Uterus (tissue), 4 donors: Measurements from ENCODE around the gene PTPRF. TPM values are rescaled to one million over a fixed set of nuclear protein-coding genes. Genes with fewer than 3 reads are reported as not detected.

ENCODE experiments used
- DNase-seq, 2 donors: peaks; one replicate each; pipeline ENCODE4 v3.0.0-alpha.2; 2019 to 2020
- H3K27ac ChIP-seq, 2 donors: fragments of 200-600 bp; sonication (generic); 1 replicate in 1 of 2; 2 replicates in 1 of 2; pipeline ENCODE4 v1.5.1; 2016 to 2018
- H3K27me3 ChIP-seq, 2 donors: fragments of 200-600 bp; sonication (generic); one replicate each; pipeline ENCODE4 v1.5.1; 2018 to 2019; ENCODE audit warnings: control low read depth in 1 of 2
- H3K36me3 ChIP-seq, 2 donors: fragments of 200-600 bp; sonication (generic); one replicate each; pipeline ENCODE4 v1.5.1; 2019; ENCODE audit warnings: control low read depth in 1 of 2
- H3K4me1 ChIP-seq, 2 donors: fragments of 200-600 bp; sonication (generic); one replicate each; pipeline ENCODE4 v1.5.1; 2018 to 2019; ENCODE audit warnings: control low read depth in 1 of 2
- H3K4me3 ChIP-seq, 2 donors: fragments of 200-600 bp; sonication (generic); 1 replicate in 1 of 2; 2 replicates in 1 of 2; pipeline ENCODE4 v1.5.1; 2018 to 2019; ENCODE audit warnings: mild to moderate bottlenecking in 1 of 2
- H3K9me3 ChIP-seq, 2 donors: fragments of 200-600 bp; sonication (generic); one replicate each; pipeline ENCODE4 v1.5.1; 2019; ENCODE audit warnings: control low read depth in 1 of 2
- CTCF ChIP-seq, 4 experiments: fragments of 200-600 bp in 2 of 4; fragments of 450-650 bp in 2 of 4; sonication (generic) in 2 of 4; IDR thresholded peaks; one replicate each; pipeline ENCODE4 v1.5.1; 2016 to 2019; ENCODE audit warnings: antibody characterized with exemption in 4 of 4, mild to moderate bottlenecking in 2 of 4, moderate library complexity in 1 of 4
- POLR2A ChIP-seq, 2 donors: fragments of 450-650 bp; IDR thresholded peaks; one replicate each; pipeline ENCODE4 v1.6.1; 2016; ENCODE audit warnings: antibody characterized with exemption in 2 of 2, mild to moderate bottlenecking in 1 of 2, moderate library complexity in 1 of 2
- intact Hi-C: fragments of 100-400 bp; cut with DNase I; formaldehyde crosslinking; loops from one replicate; pipeline ENCODE4 v1.15.1; 2023; ENCODE audit warnings: low total_unique reads
- total RNA-seq, 4 donors: library from RNA; depleted of rRNA in 3 of 4; stranded (reverse); fragments of >200 nt in 3 of 4; gene quantifications; one replicate each; pipeline versions ENCODE4 v1.1.0 to v1.2.4, GENCODE V29; 2014 to 2023
- donor health status: DM: yes; HTN: yes; CAD: no.

Gene PTPRF
- total RNA-seq, 4 donors from 2014 or later: 24.7 to 172 (median 124) TPM

- no peaks in the 10 kb centered on the region for H3K27me3 ChIP-seq
- intact Hi-C loops: no loop called here
- no peaks in the 10 kb centered on the region for H3K4me1 ChIP-seq
- H3K9me3 ChIP-seq: no peaks in the 10 kb centered on the region
- no peaks in the 10 kb centered on the region for H3K36me3 ChIP-seq
- H3K27ac ChIP-seq: no peak overlapping the region
- TF ChIP-seq CTCF (IDR thresholded peaks at IDR 0.05) (no peak), POLR2A (IDR thresholded peaks at IDR 0.05) (no peak)
- no peak overlapping the region for H3K4me3 ChIP-seq
- no peak for DNase-seq
Measured at GRCh38 chr1:43611950-43612349, 81.3 kb downstream of the PTPRF start.

GRCh38 chr1:43612406-43612805, 81.7 kb downstream of the PTPRF start:
- intact Hi-C loops: no loop called here
- no peak overlapping the region for H3K27ac ChIP-seq
- no peak overlapping the region for H3K4me3 ChIP-seq
- no peak for TF ChIP-seq POLR2A (IDR thresholded peaks at IDR 0.05)
- TF ChIP-seq CTCF (IDR thresholded peaks at IDR 0.05): no peak
- no peaks in the 10 kb centered on the region for H3K27me3 ChIP-seq
- no peak for DNase-seq
- no peaks in the 10 kb centered on the region for H3K9me3 ChIP-seq
- H3K4me1 ChIP-seq: no peaks in the 10 kb centered on the region
- H3K36me3 ChIP-seq: no peaks in the 10 kb centered on the region

- Histone ChIP-seq H3K36me3 (no peaks in the 10 kb centered on the region), H3K27ac (no peak overlapping the region), H3K27me3 (no peaks in the 10 kb centered on the region), H3K4me1 (no peaks in the 10 kb centered on the region), H3K4me3 (no peak overlapping the region), H3K9me3 (no peaks in the 10 kb centered on the region)
- intact Hi-C loops: no loop called here
- no peak for DNase-seq
- TF ChIP-seq POLR2A (IDR thresholded peaks at IDR 0.05) (no peak), CTCF (IDR thresholded peaks at IDR 0.05) (no peak)
Measured at GRCh38 chr1:43613075-43613942, 82.6 kb downstream of the PTPRF start.

GRCh38 chr1:43614211-43614610, 83.5 kb downstream of the PTPRF start:
- DNase-seq: no peak
- Histone ChIP-seq H3K4me1 (no peaks in the 10 kb centered on the region), H3K4me3 (no peak overlapping the region), H3K9me3 (no peaks in the 10 kb centered on the region), H3K27me3 (no peaks in the 10 kb centered on the region), H3K27ac (no peak overlapping the region), H3K36me3 (no peaks in the 10 kb centered on the region)
- intact Hi-C loops: no loop called here
- TF ChIP-seq CTCF (IDR thresholded peaks at IDR 0.05): no peak
- no peak for TF ChIP-seq POLR2A (IDR thresholded peaks at IDR 0.05)

GRCh38 chr1:43614891-43615290, 84.2 kb downstream of the PTPRF start:
- no peaks in the 10 kb centered on the region for H3K9me3 ChIP-seq
- H3K4me1 ChIP-seq: no peaks in the 10 kb centered on the region
- no peak overlapping the region for H3K27ac ChIP-seq
- H3K4me3 ChIP-seq: no peak overlapping the region
- no peaks in the 10 kb centered on the region for H3K27me3 ChIP-seq
- no peaks in the 10 kb centered on the region for H3K36me3 ChIP-seq
- TF ChIP-seq CTCF (IDR thresholded peaks at IDR 0.05) (no peak), POLR2A (IDR thresholded peaks at IDR 0.05) (no peak)
- intact Hi-C loops: no loop called here
- no peak for DNase-seq
